ENCODE results near the gene PRAMEF9. TPM values are rescaled to one million over a fixed set of nuclear protein-coding genes. Genes with fewer than 3 reads are reported as not detected.
"Not testable (repeated sequence)": the region's sequence is repeated elsewhere in the genome, so short reads cannot be mapped to it uniquely, and the experiment has no call there.

Gene PRAMEF9
- not detected in 2 replicates for total RNA-seq

GRCh38 chr1:13171548-13171947 lies at the start of gene PRAMEF9:
Gene PRAMEF9, plus strand, starts transcription at chr1:13171848. Its CDS starts 3,433 bp downstream, at chr1:13175281.
- DNase-seq (ENCODE audit: low read depth in 2 of 2), result not testable (repeated sequence)

GRCh38 chr1:13155909-13156308 lies 15.7 kb upstream of the PRAMEF9 start, which contains the start of gene PRAMEF26:
Gene PRAMEF26, minus strand, starts transcription at chr1:13156009. Its CDS starts 2,914 bp downstream, at chr1:13153095.
- DNase-seq (ENCODE audit: low read depth in 2 of 2), result not testable (repeated sequence)

- not testable (repeated sequence) for DNase-seq (ENCODE audit: low read depth in 2 of 2)
Observed at GRCh38 chr1:13165531-13165930, 6.1 kb upstream of the PRAMEF9 start, which contains the start of gene HNRNPCL4. Gene HNRNPCL4, minus strand, starts transcription at chr1:13165631. Its CDS starts 164 bp downstream, at chr1:13165467.

- DNase-seq (ENCODE audit: low read depth in 2 of 2), result not testable (repeated sequence)
Observed at GRCh38 chr1:13201309-13201708, 29.7 kb downstream of the PRAMEF9 start, which contains the start of gene PRAMEF13. Gene PRAMEF13, minus strand, starts transcription at chr1:13201409. Its CDS starts 1,820 bp downstream, at chr1:13199589.

- not testable (repeated sequence) for DNase-seq (ENCODE audit: low read depth in 2 of 2)
Observed at GRCh38 chr1:13208712-13209111, 37.1 kb downstream of the PRAMEF9 start.

- DNase-seq (ENCODE audit: low read depth in 2 of 2), result not testable (repeated sequence)
Observed at GRCh38 chr1:13216619-13217018, 45.0 kb downstream of the PRAMEF9 start.

GRCh38 chr1:13219203-13219602 lies 47.6 kb downstream of the PRAMEF9 start:
- not testable (repeated sequence) for DNase-seq (ENCODE audit: low read depth in 2 of 2)

GRCh38 chr1:13222788-13223187 lies 51.1 kb downstream of the PRAMEF9 start:
- DNase-seq (ENCODE audit: low read depth in 2 of 2), result not testable (repeated sequence)

GRCh38 chr1:13224480-13225060 lies 52.9 kb downstream of the PRAMEF9 start:
- no peak for DNase-seq (ENCODE audit: low read depth in 2 of 2)

- not testable (repeated sequence) for DNase-seq (ENCODE audit: low read depth in 2 of 2)
Observed at GRCh38 chr1:13225675-13226204, 54.1 kb downstream of the PRAMEF9 start, which contains the start of gene PRAMEF18. Gene PRAMEF18, minus strand, starts transcription at chr1:13226154. Its CDS starts 48 bp downstream, at chr1:13226106.

GRCh38 chr1:13227271-13228055 lies 55.8 kb downstream of the PRAMEF9 start:
- not testable (repeated sequence) for DNase-seq (ENCODE audit: low read depth in 2 of 2)

GRCh38 chr1:13228343-13228781 lies 56.7 kb downstream of the PRAMEF9 start:
- DNase-seq (ENCODE audit: low read depth in 2 of 2), result peak in 1 of 2 donors; percentile 10

Other genes with a start within 250 kb of the PRAMEF9 start
- not detected in 2 replicates for gene PRAMEF6, start 224.3 kb upstream of the PRAMEF9 start, total RNA-seq
- not detected in 2 replicates for gene PRAMEF27, start 115.3 kb upstream of the PRAMEF9 start, total RNA-seq
- gene HNRNPCL3, start 111.1 kb upstream of the PRAMEF9 start, total RNA-seq, result not detected in 2 replicates
- gene PRAMEF25, start 101.1 kb upstream of the PRAMEF9 start, total RNA-seq, result not detected in 2 replicates
- gene HNRNPCL2, start 55.0 kb upstream of the PRAMEF9 start, total RNA-seq, result not detected in 2 replicates
- gene PRAMEF26, start 15.8 kb upstream of the PRAMEF9 start, total RNA-seq, result not detected in 2 replicates
- not detected in 2 replicates for gene HNRNPCL4, start 6.2 kb upstream of the PRAMEF9 start, total RNA-seq
- not detected in 2 replicates for gene PRAMEF13, start 29.6 kb downstream of the PRAMEF9 start, total RNA-seq
- not detected in 2 replicates for gene PRAMEF18, start 54.3 kb downstream of the PRAMEF9 start, total RNA-seq
- not detected in 2 replicates for gene PRAMEF5, start 82.3 kb downstream of the PRAMEF9 start, total RNA-seq
- not detected in 2 replicates for gene PRAMEF8, start 113.3 kb downstream of the PRAMEF9 start, total RNA-seq
- gene PRAMEF33, start 131.7 kb downstream of the PRAMEF9 start, total RNA-seq, result not detected in 2 replicates
- gene PRAMEF15, start 143.7 kb downstream of the PRAMEF9 start, total RNA-seq, result not detected in 2 replicates
- gene PRAMEF14, start 175.3 kb downstream of the PRAMEF9 start, total RNA-seq, result not detected in 2 replicates
- gene PRAMEF19, start 200.1 kb downstream of the PRAMEF9 start, total RNA-seq, result not detected in 2 replicates
- gene PRAMEF17, start 217.8 kb downstream of the PRAMEF9 start, total RNA-seq, result not detected in 2 replicates
- not detected in 2 replicates for gene PRAMEF20, start 238.6 kb downstream of the PRAMEF9 start, total RNA-seq